OCI-LY7 (cell line): ENCODE measurements around the gene ADAM22. TPM values are rescaled to one million over a fixed set of nuclear protein-coding genes. Genes with fewer than 3 reads are reported as not detected.

ENCODE experiments used
- BruUV-seq: library from RNA; stranded (reverse); fragments of 400-500 nt; replicated peaks from 2 replicates; lab custom pipeline; 2021; lab: Mats Ljungman, UMichigan
- CTCF ChIA-PET: fragments of 300-600 bp; sonication (Branson Sonifier 250); formaldehyde crosslinking; loops from one replicate; lab custom pipeline; 2022; ENCODE audit warnings: antibody characterized with exemption; ENCODE audit not compliant: unreplicated experiment; lab: Charles Lee
- POLR2A ChIA-PET: fragments of 300-600 bp; sonication (Branson Sonifier 250); formaldehyde crosslinking; loops from one replicate; lab custom pipeline; 2022; ENCODE audit warnings: antibody characterized with exemption; lab: Charles Lee
- DNase-seq: peaks from one replicate; pipeline ENCODE4 v3.0.0-alpha.2; 2015; ENCODE audit warnings: low spot score
- H2AFZ ChIP-seq: fragments of 200-600 bp; sonication (generic), shearing (Covaris generic); 2 replicates; pipeline ENCODE4 v1.6.1; 2014; ENCODE audit warnings: mild to moderate bottlenecking, antibody characterized with exemption, low read length, moderate library complexity
- H3K27ac ChIP-seq: fragments of 200-600 bp; sonication (generic); 2 replicates; pipeline ENCODE4 v1.5.1; 2014; ENCODE audit warnings: mixed run types, low read depth, mild to moderate bottlenecking, moderate library complexity, low read length, inconsistent platforms; ENCODE audit not compliant: poor library complexity, severe bottlenecking
- H3K36me3 ChIP-seq: fragments of 200-600 bp; sonication (generic); 2 replicates; pipeline ENCODE4 v1.6.1; 2014; ENCODE audit warnings: mild to moderate bottlenecking, antibody characterized with exemption, low read length, moderate library complexity, mixed read lengths; ENCODE audit not compliant: insufficient read depth
- H3K4me1 ChIP-seq: fragments of 200-600 bp; sonication (generic); 2 replicates; pipeline ENCODE4 v1.5.1; 2014; ENCODE audit warnings: mild to moderate bottlenecking, low read length; ENCODE audit not compliant: insufficient read depth, poor library complexity, severe bottlenecking
- H3K4me2 ChIP-seq: fragments of 200-600 bp; sonication (generic); 2 replicates; pipeline ENCODE4 v1.6.1; 2014; ENCODE audit warnings: mild to moderate bottlenecking, low read length
- H3K4me3 ChIP-seq: fragments of 200-600 bp; sonication (generic); 2 replicates; pipeline ENCODE4 v1.5.1; 2014; ENCODE audit warnings: mild to moderate bottlenecking, low read depth, low read length; ENCODE audit not compliant: poor library complexity, severe bottlenecking
- H3K79me2 ChIP-seq: fragments of 200-600 bp; sonication (generic); 2 replicates; pipeline ENCODE4 v1.6.1; 2016; ENCODE audit warnings: low read depth, mild to moderate bottlenecking, low read length, moderate library complexity, mixed read lengths; ENCODE audit not compliant: insufficient read depth
- H3K9me2 ChIP-seq: fragments of 200-600 bp; sonication (generic); 2 replicates; pipeline ENCODE4 v1.6.1; 2016; ENCODE audit warnings: mild to moderate bottlenecking, low read length, mixed read lengths; ENCODE audit not compliant: insufficient read depth
- H3K9me3 ChIP-seq: fragments of 200-600 bp; sonication (generic); 2 replicates; pipeline ENCODE4 v1.6.1; 2014; ENCODE audit warnings: mild to moderate bottlenecking, mixed run types, low read length, mixed read lengths
- H4K20me1 ChIP-seq: fragments of 200-600 bp; sonication (generic); 2 replicates; pipeline ENCODE4 v1.6.1; 2014; ENCODE audit warnings: mild to moderate bottlenecking, antibody characterized with exemption, low read length, moderate library complexity, mixed read lengths; ENCODE audit not compliant: insufficient read depth
- CTCF ChIP-seq: fragments of 200-600 bp; sonication (generic); conservative IDR thresholded peaks from 2 replicates; pipeline ENCODE4 v1.5.1; 2014; ENCODE audit warnings: mild to moderate bottlenecking, antibody characterized with exemption, low read length, moderate library complexity, mixed read lengths
- EZH2phosphoT487 ChIP-seq: fragments of 200-600 bp; sonication (generic); IDR thresholded peaks from 2 replicates; pipeline ENCODE4 v1.6.1; 2018; ENCODE audit warnings: low read depth, borderline replicate concordance, mild to moderate bottlenecking, mixed run types, antibody characterized with exemption, low read length, moderate library complexity, mixed read lengths
- intact Hi-C: fragments of 100-400 bp; cut with micrococcal nuclease; formaldehyde crosslinking; loops from one replicate; pipeline ENCODE4 v1.10.0; 2022; ENCODE audit not compliant: unreplicated experiment
- total RNA-seq, 2 experiments: library from RNA; depleted of rRNA in 1 of 2; stranded (reverse); fragments of >200 nt in 1 of 2; shearing (Covaris generic) in 1 of 2; gene quantifications; 2 replicates each; pipeline ENCODE4 v1.2.3, GENCODE V29; 2014 to 2022

Gene ADAM22
- total RNA-seq, 2 experiments from 2014 or later: 12.0 to 13.6 TPM

GRCh38 chr7:88141479-88141878, 207.4 kb downstream of the ADAM22 start:
- no peaks in the 10 kb centered on the region for H3K9me2 ChIP-seq
- H3K4me1 ChIP-seq: no peaks in the 10 kb centered on the region
- H3K4me3 ChIP-seq: no peak overlapping the region
- no peaks in the 10 kb centered on the region for H3K9me3 ChIP-seq
- H3K4me2 ChIP-seq: no peak overlapping the region
- no peaks in the 10 kb centered on the region for H3K36me3 ChIP-seq
- intact Hi-C loops: no loop called here
- CTCF ChIA-PET: no interaction called here
- H4K20me1 ChIP-seq: no peaks in the 10 kb centered on the region
- no peaks in the 10 kb centered on the region for H3K79me2 ChIP-seq
- H3K27ac ChIP-seq: no peak overlapping the region
- no TSS peak for BruUV-seq
- H2AFZ ChIP-seq: no peak overlapping the region
- DNase-seq: no peak
- POLR2A ChIA-PET: no interaction called here
- TF ChIP-seq EZH2phosphoT487 (no peak), CTCF (no peak)

GRCh38 chr7:88141953-88142352, 207.9 kb downstream of the ADAM22 start:
- H3K27ac ChIP-seq: no peak overlapping the region
- H4K20me1 ChIP-seq: no peaks in the 10 kb centered on the region
- no peak overlapping the region for H3K4me2 ChIP-seq
- no peaks in the 10 kb centered on the region for H3K9me3 ChIP-seq
- ChIA-PET CTCF (no interaction called here), POLR2A (interaction anchor here (0.6 kb wide), 1 partner anchor 329 kb away, joined by 3 read pairs; no protein-coding TSS in a partner anchor)
- intact Hi-C loops: no loop called here
- TF ChIP-seq EZH2phosphoT487 (no peak), CTCF (no peak)
- H2AFZ ChIP-seq: no peak overlapping the region
- DNase-seq: no peak
- H3K4me3 ChIP-seq: no peak overlapping the region
- no peaks in the 10 kb centered on the region for H3K4me1 ChIP-seq
- BruUV-seq: no TSS peak
- H3K9me2 ChIP-seq: no peaks in the 10 kb centered on the region
- no peaks in the 10 kb centered on the region for H3K79me2 ChIP-seq
- no peaks in the 10 kb centered on the region for H3K36me3 ChIP-seq

GRCh38 chr7:88146616-88147015, 212.6 kb downstream of the ADAM22 start:
- no peak overlapping the region for H3K4me3 ChIP-seq
- H3K4me2 ChIP-seq: no peak overlapping the region
- no peaks in the 10 kb centered on the region for H3K4me1 ChIP-seq
- H3K79me2 ChIP-seq: no peaks in the 10 kb centered on the region
- ChIA-PET POLR2A (no interaction called here), CTCF (no interaction called here)
- TF ChIP-seq CTCF (no peak), EZH2phosphoT487 (no peak)
- BruUV-seq: no TSS peak
- DNase-seq: no peak
- intact Hi-C loops: no loop called here
- no peaks in the 10 kb centered on the region for H3K36me3 ChIP-seq
- no peaks in the 10 kb centered on the region for H4K20me1 ChIP-seq
- H3K9me3 ChIP-seq: no peaks in the 10 kb centered on the region
- no peaks in the 10 kb centered on the region for H3K9me2 ChIP-seq
- no peak overlapping the region for H2AFZ ChIP-seq
- no peak overlapping the region for H3K27ac ChIP-seq
